ENCODE results near the gene EMILIN1. TPM values are rescaled to one million over a fixed set of nuclear protein-coding genes. Genes with fewer than 3 reads are reported as not detected.

Gene EMILIN1
- total RNA-seq, 1 experiment from 2014 or later = 0.31 TPM

DNA sequence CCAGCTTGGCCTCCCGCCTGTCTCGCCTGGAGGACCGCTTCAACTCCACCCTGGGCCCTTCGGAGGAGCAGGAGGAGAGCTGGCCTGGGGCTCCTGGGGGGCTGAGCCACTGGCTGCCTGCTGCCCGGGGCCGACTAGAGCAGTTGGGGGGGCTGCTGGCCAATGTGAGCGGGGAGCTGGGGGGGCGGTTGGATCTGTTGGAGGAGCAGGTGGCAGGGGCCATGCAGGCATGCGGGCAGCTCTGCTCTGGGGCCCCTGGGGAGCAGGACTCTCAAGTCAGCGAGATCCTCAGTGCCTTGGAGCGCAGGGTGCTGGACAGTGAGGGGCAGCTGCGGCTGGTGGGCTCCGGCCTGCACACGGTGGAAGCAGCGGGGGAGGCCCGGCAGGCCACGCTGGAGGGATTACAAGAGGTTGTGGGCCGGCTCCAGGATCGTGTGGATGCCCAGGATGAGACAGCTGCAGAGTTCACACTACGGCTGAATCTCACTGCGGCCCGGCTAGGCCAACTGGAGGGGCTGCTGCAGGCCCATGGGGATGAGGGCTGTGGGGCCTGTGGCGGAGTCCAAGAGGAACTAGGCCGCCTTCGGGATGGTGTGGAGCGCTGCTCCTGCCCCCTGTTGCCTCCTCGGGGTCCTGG, 4.5 kb downstream of the EMILIN1 start:
- in situ Hi-C loops (cut with HindIII; ENCODE audit: low pct_unique_long_range_greater_than_20kb, low sequenced_read_pairs) (no loop called here), intact Hi-C loops (cut with micrococcal nuclease; ENCODE audit: unreplicated experiment) (loop anchor here (10.0 kb wide), 1 partner anchor 118 kb away; no protein-coding TSS in a partner anchor)
- ATAC-seq (no peak), DNase-seq (ENCODE audit: low read depth, low spot score) (no peak)
- no peaks in the 10 kb centered on the region for H3K36me3 ChIP-seq (ENCODE audit: control insufficient read depth, insufficient read depth, low read length)
- H3K27ac ChIP-seq (ENCODE audit: low read length) = no peak overlapping the region
- no TSS peak for BruUV-seq (replicated peaks)
- CTCF ChIA-PET = no interaction called here
- H3K4me1 ChIP-seq (ENCODE audit: control insufficient read depth, insufficient read depth, low read length) = peaks cover 7% of the 10 kb centered on the region
- POLR2A ChIA-PET = no interaction called here
- H3K4me3 ChIP-seq (ENCODE audit: low read depth in 2 of 2, low read length in 2 of 2) = no peak overlapping the region
- H3K9me3 ChIP-seq (ENCODE audit: control insufficient read depth, insufficient read depth, low read depth, low read length) = no peaks in the 10 kb centered on the region
- H3K27me3 ChIP-seq (ENCODE audit: control insufficient read depth, insufficient read depth, low read length) = no peaks in the 10 kb centered on the region
- TF ChIP-seq, protein P1, sequence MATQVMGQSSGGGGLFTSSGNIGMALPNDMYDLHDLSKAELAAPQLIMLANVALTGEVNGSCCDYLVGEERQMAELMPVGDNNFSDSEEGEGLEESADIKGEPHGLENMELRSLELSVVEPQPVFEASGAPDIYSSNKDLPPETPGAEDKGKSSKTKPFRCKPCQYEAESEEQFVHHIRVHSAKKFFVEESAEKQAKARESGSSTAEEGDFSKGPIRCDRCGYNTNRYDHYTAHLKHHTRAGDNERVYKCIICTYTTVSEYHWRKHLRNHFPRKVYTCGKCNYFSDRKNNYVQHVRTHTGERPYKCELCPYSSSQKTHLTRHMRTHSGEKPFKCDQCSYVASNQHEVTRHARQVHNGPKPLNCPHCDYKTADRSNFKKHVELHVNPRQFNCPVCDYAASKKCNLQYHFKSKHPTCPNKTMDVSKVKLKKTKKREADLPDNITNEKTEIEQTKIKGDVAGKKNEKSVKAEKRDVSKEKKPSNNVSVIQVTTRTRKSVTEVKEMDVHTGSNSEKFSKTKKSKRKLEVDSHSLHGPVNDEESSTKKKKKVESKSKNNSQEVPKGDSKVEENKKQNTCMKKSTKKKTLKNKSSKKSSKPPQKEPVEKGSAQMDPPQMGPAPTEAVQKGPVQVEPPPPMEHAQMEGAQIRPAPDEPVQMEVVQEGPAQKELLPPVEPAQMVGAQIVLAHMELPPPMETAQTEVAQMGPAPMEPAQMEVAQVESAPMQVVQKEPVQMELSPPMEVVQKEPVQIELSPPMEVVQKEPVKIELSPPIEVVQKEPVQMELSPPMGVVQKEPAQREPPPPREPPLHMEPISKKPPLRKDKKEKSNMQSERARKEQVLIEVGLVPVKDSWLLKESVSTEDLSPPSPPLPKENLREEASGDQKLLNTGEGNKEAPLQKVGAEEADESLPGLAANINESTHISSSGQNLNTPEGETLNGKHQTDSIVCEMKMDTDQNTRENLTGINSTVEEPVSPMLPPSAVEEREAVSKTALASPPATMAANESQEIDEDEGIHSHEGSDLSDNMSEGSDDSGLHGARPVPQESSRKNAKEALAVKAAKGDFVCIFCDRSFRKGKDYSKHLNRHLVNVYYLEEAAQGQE (IDR thresholded peaks at IDR 0.05; ENCODE audit: insufficient read depth in 1 of 2, low read depth in 2 of 2, low read length in 1 of 2) = no peak
- no peak for TF ChIP-seq POLR2AphosphoS5 (IDR thresholded peaks at IDR 0.05; ENCODE audit: low read depth, low read length)
- no peak for TF ChIP-seq SIN3A (IDR thresholded peaks at IDR 0.05; ENCODE audit: borderline replicate concordance, insufficient read depth, low read depth, low read length)
- no peak for TF ChIP-seq TCF7L2 (IDR thresholded peaks at IDR 0.05; ENCODE audit: low read depth, low read length)
- TF ChIP-seq, protein P2, sequence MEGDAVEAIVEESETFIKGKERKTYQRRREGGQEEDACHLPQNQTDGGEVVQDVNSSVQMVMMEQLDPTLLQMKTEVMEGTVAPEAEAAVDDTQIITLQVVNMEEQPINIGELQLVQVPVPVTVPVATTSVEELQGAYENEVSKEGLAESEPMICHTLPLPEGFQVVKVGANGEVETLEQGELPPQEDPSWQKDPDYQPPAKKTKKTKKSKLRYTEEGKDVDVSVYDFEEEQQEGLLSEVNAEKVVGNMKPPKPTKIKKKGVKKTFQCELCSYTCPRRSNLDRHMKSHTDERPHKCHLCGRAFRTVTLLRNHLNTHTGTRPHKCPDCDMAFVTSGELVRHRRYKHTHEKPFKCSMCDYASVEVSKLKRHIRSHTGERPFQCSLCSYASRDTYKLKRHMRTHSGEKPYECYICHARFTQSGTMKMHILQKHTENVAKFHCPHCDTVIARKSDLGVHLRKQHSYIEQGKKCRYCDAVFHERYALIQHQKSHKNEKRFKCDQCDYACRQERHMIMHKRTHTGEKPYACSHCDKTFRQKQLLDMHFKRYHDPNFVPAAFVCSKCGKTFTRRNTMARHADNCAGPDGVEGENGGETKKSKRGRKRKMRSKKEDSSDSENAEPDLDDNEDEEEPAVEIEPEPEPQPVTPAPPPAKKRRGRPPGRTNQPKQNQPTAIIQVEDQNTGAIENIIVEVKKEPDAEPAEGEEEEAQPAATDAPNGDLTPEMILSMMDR (IDR thresholded peaks at IDR 0.05) = no peak

DNA sequence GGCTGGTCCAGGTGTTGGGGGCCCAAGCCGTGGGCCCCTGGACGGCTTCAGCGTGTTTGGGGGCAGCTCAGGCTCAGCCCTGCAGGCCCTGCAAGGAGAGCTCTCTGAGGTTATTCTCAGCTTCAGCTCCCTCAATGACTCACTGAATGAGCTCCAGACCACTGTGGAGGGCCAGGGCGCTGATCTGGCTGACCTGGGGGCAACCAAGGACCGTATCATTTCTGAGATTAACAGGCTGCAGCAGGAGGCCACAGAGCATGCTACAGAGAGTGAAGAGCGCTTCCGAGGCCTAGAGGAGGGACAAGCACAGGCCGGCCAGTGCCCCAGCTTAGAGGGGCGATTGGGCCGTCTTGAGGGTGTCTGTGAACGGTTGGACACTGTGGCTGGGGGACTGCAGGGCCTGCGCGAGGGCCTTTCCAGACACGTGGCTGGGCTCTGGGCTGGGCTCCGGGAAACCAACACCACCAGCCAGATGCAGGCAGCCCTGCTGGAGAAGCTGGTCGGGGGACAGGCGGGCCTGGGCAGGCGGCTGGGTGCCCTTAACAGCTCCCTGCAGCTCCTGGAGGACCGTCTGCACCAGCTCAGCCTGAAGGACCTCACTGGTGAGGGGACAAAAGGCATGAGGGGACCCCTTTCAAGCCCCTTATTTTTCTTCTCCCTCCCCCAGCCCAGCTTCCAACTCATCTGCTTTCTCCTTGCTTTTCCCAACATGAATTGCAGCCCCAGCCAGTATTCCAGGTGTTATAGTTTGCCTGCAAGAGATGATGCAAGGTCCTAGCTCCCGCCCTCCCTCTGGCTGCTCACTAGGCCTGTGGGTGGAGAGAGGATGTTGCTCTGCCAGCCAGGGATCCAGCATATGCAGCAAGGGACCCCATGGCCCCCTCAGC, 5.2 kb downstream of the EMILIN1 start:
- H3K4me1 ChIP-seq (ENCODE audit: control insufficient read depth, insufficient read depth, low read length) = peaks cover 7% of the 10 kb centered on the region
- no peaks in the 10 kb centered on the region for H3K9me3 ChIP-seq (ENCODE audit: control insufficient read depth, insufficient read depth, low read depth, low read length)
- ATAC-seq = no peak
- no peak for DNase-seq (ENCODE audit: low read depth, low spot score)
- POLR2A ChIA-PET = no interaction called here
- no peak overlapping the region for H3K4me3 ChIP-seq (ENCODE audit: low read depth in 2 of 2, low read length in 2 of 2)
- no TSS peak for BruUV-seq (replicated peaks)
- CTCF ChIA-PET = no interaction called here
- intact Hi-C loops (cut with micrococcal nuclease; ENCODE audit: unreplicated experiment) = loop anchor here (10.0 kb wide), 1 partner anchor 119 kb away; no protein-coding TSS in a partner anchor
- no peaks in the 10 kb centered on the region for H3K36me3 ChIP-seq (ENCODE audit: control insufficient read depth, insufficient read depth, low read length)
- no peak for TF ChIP-seq SIN3A (IDR thresholded peaks at IDR 0.05; ENCODE audit: borderline replicate concordance, insufficient read depth, low read depth, low read length)
- no peak for TF ChIP-seq POLR2AphosphoS5 (IDR thresholded peaks at IDR 0.05; ENCODE audit: low read depth, low read length)
- TF ChIP-seq, protein P2 (IDR thresholded peaks at IDR 0.05) = no peak
- TF ChIP-seq, protein P1 (IDR thresholded peaks at IDR 0.05; ENCODE audit: insufficient read depth in 1 of 2, low read depth in 2 of 2, low read length in 1 of 2) = no peak
- TF ChIP-seq TCF7L2 (IDR thresholded peaks at IDR 0.05; ENCODE audit: low read depth, low read length) = no peak
- in situ Hi-C loops (cut with HindIII; ENCODE audit: low pct_unique_long_range_greater_than_20kb, low sequenced_read_pairs) = no loop called here
- H3K27ac ChIP-seq (ENCODE audit: low read length) = no peak overlapping the region
- H3K27me3 ChIP-seq (ENCODE audit: control insufficient read depth, insufficient read depth, low read length) = no peaks in the 10 kb centered on the region

Data from Panc1 (cell line).